Measurements from ENCODE around the gene SAPCD2. TPM values are rescaled to one million over a fixed set of nuclear protein-coding genes. Genes with fewer than 3 reads are reported as not detected.
A peak's percentile ranks its signal among the peaks of the same experiment; 100 is the strongest.

The SAPCD2 gene
- total and polyA plus RNA-seq, 2 of the 8 experiments (the other 6 are each of a cell fraction or from before 2014, with no cell fraction given) = 12.7 to 32.1 TPM

DNA sequence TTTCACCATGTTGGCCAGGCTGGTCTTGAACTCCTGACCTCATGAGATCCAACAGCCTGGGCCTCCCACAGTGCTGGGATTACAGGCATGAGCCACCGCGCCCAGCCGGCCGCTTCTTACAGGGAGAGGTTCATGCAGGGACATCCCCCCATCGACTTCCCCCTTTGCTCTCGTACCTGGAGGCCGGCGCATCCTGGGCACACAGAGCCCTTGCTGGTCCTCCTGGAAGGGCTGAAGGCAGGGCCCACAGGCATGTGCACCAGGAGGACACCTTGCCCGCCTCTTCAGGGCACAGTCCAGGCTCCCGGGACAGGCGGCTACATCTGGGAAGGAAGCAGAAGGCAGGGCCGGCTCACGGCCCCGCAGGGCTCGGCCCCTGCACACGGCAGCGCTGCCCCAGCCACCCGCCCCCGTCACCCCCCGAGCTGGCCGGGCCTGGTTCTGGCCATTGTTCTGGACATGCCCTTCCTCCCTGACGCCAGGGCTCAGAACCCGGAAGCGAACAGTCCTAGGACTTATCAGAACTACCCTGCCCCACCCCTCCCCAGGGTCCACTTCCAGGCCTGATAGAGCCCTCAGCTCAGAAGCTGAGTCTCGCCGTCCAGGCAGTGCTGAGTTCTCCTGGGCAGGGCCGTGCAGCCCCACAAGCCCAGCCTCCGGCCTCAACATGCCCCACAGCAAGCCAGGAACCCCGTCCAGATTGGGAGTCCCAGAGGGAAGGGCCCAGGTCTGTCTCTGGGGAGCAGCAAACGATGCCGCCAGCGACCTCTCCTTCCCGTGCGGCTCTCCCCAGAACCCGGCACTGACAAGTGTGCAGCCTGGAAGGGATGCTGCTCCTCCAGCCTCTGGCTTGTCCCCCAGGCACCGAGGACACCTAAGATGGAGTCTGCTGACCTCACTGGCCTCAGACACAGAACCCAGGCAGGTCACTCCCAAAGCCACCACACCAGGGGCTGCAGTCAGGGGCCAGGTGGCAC, 27.3 kb downstream of the SAPCD2 start:
- Histone ChIP-seq H3K36me3 (ENCODE audit: control insufficient read depth in 2 of 4, insufficient read depth in 4 of 4, low read length in 3 of 4) (peaks cover 0 to 3% (median 0%) of the 10 kb centered on the region in 4 experiments; a peak in 1 of 8 replicates), H3K79me1 (ENCODE audit: low read depth, low read length) (peaks cover 9% of the 10 kb centered on the region), H3K9ac (replicated peaks in 1 of 4; ENCODE audit: extremely low read depth in 1 of 4, low read depth in 3 of 4, low read length in 3 of 4) (no peak overlapping the region), H3K27me3 (replicated peaks in 1 of 4; ENCODE audit: control insufficient read depth in 3 of 4, extremely low read depth in 1 of 4, insufficient read depth in 3 of 4, low read length in 3 of 4) (peaks cover 8 to 25% (median 16%) of the 10 kb centered on the region in 4 experiments; a peak in 6 of 7 replicates), H3K4ac (replicated peaks; ENCODE audit: insufficient read length, low read depth, low read length) (no peak overlapping the region), H2BK20ac (ENCODE audit: low read length) (no peak overlapping the region), H2BK5ac (ENCODE audit: low read depth, low read length) (no peak overlapping the region), H3K9me3 (ENCODE audit: insufficient read depth in 2 of 2, low read depth in 1 of 2, low read length in 1 of 2) (no peaks in the 10 kb centered on the region), H3K23ac (ENCODE audit: insufficient read length) (no peak overlapping the region), H3K18ac (ENCODE audit: extremely low read depth, low read length) (no peak overlapping the region), H3K79me2 (ENCODE audit: control insufficient read depth in 1 of 2, insufficient read depth in 2 of 2, low read length in 2 of 2) (peaks cover 0 to 4% of the 10 kb centered on the region in 2 experiments; a peak in 1 of 4 replicates), H3K14ac (ENCODE audit: insufficient read length) (no peak overlapping the region), H3K4me1 (replicated peaks in 1 of 4; ENCODE audit: control insufficient read depth in 3 of 4, insufficient read depth in 4 of 4, low read length in 3 of 4) (peaks cover 3 to 8% (median 5%) of the 10 kb centered on the region in 4 experiments; a peak in 6 of 7 replicates), H2BK12ac (ENCODE audit: low read depth, low read length) (no peak overlapping the region), H2BK15ac (ENCODE audit: low read length) (no peak overlapping the region), H2AFZ (ENCODE audit: low read length) (no peak overlapping the region), H4K8ac (ENCODE audit: extremely low read depth, insufficient read depth, low read length) (peak overlapping the region; percentile 68), H4K91ac (replicated peaks; ENCODE audit: insufficient read length, low read length) (no peak overlapping the region), H4K20me1 (replicated peaks in 1 of 2; ENCODE audit: control insufficient read depth in 1 of 2, insufficient read depth in 2 of 2, low read length in 2 of 2) (peaks cover 7 to 19% of the 10 kb centered on the region in 2 experiments), H3K4me2 (ENCODE audit: insufficient read depth in 1 of 2, low read depth in 2 of 2, low read length in 2 of 2) (no peak overlapping the region), H3K56ac (replicated peaks; ENCODE audit: insufficient read length, low read depth, low read length) (no peak overlapping the region), H2BK120ac (replicated peaks; ENCODE audit: low read depth, low read length) (no peak overlapping the region), H3K27ac (ENCODE audit: low read depth, low read length) (no peak overlapping the region), H3K23me2 (ENCODE audit: low read depth, low read length) (peaks cover 11% of the 10 kb centered on the region; the same call in 1 of the 2 replicates), H3K4me3 (ENCODE audit: extremely low read depth in 1 of 4, insufficient read depth in 2 of 4, low read depth in 3 of 4, low read length in 4 of 4) (no peak overlapping the region), H2AK5ac (ENCODE audit: low read depth, low read length) (no peak overlapping the region), H4K5ac (ENCODE audit: insufficient read length, low read depth, low read length) (no peak overlapping the region)
- DNase-seq (ENCODE audit: low read depth in 1 of 2, low spot score in 2 of 2) = no peak
- ChIA-PET POLR2A (ENCODE audit: partially characterized antibody) (interaction anchor here (2.4 kb wide), 1 partner anchor 13 kb away, joined by 5 read pairs; no protein-coding TSS in a partner anchor), CTCF (ENCODE audit: partially characterized antibody) (interaction anchor here (1.4 to 4.1 kb wide), 4 partner anchors 8 to 24 kb away, joined by 3 to 27 read pairs (median 12); no protein-coding TSS in a partner anchor)
- 86% methylated on average over 21 of the region's 36 CpGs; no CpG with 5 or more reads in 1 of the 2 experiments for WGBS, 2 experiments (ENCODE audit: extremely low coverage in 1 of 2, insufficient coverage in 1 of 2, insufficient read length in 1 of 2, insufficient replicate concordance in 2 of 2, low coverage in 1 of 2, low lambda C conversion rate in 2 of 2, missing lambda C conversion rate in 1 of 2)
- no peak for FAIRE-seq
- TF ChIP-seq RXRA (IDR thresholded peaks at IDR 0.05; ENCODE audit: insufficient read depth, low read depth, low read length) = no peak
- no peak for TF ChIP-seq SIRT6 (IDR thresholded peaks at IDR 0.05; ENCODE audit: low read length)
- TF ChIP-seq NRF1 (IDR thresholded peaks at IDR 0.05; ENCODE audit: low read depth, low read length) = no peak
- no peak for TF ChIP-seq CBX5 (IDR thresholded peaks at IDR 0.05; ENCODE audit: low read depth, low read length)
- no peak for TF ChIP-seq RBBP5 (IDR thresholded peaks at IDR 0.05; ENCODE audit: borderline replicate concordance, low read depth, low read length)
- no peak for TF ChIP-seq SP1 (IDR thresholded peaks at IDR 0.05; ENCODE audit: low read depth, low read length)
- no peak for TF ChIP-seq SIN3A (conservative IDR thresholded peaks at IDR 0.05 in 1 of 2, IDR thresholded peaks at IDR 0.05 in 1 of 2; ENCODE audit: low read depth in 1 of 2, low read length in 2 of 2)
- TF ChIP-seq EP300 (IDR thresholded peaks at IDR 0.05; ENCODE audit: borderline replicate concordance in 1 of 2, low read depth in 2 of 2, low read length in 2 of 2) = no peak
- no peak for TF ChIP-seq CTBP2 (IDR thresholded peaks at IDR 0.05; ENCODE audit: borderline replicate concordance, insufficient read depth, insufficient read length, low read length)
- TF ChIP-seq NANOG (IDR thresholded peaks at IDR 0.05; ENCODE audit: insufficient read depth, low read depth, low read length, poor library complexity, severe bottlenecking) = no peak
